Amygdala (tissue), 56 donors: ENCODE measurements around the gene KCNMA1.
"Not testable (repeated sequence)": the region's sequence is repeated elsewhere in the genome, so short reads cannot be mapped to it uniquely, and the experiment has no call there.

Source experiments
- DNase-seq, 56 donors: peaks; one replicate each; lab custom pipeline; 2025; lab: John Stamatoyannopoulos, UW

The KCNMA1 gene

GRCh38 chr10:77433546-77433945 lies 204.1 kb downstream of the KCNMA1 start:
- DNase-seq, result no peak

GRCh38 chr10:77431980-77432797 lies 205.4 kb downstream of the KCNMA1 start:
- DNase-seq, result no peak

- no peak for DNase-seq
Measured at GRCh38 chr10:77431209-77431611, 206.4 kb downstream of the KCNMA1 start.

- DNase-seq, result no peak
Measured at GRCh38 chr10:77430530-77430929, 207.1 kb downstream of the KCNMA1 start.

GRCh38 chr10:77428691-77429395 lies 208.8 kb downstream of the KCNMA1 start:
- peak in 9 of 56 donors; percentile 4 to 43 (median 17) for DNase-seq

- DNase-seq, result no peak
Measured at GRCh38 chr10:77424257-77424656, 213.4 kb downstream of the KCNMA1 start.

- DNase-seq, result no peak
Measured at GRCh38 chr10:77422491-77423338, 214.9 kb downstream of the KCNMA1 start.

- DNase-seq, result peak in 5 of 56 donors; percentile 11 to 35 (median 21)
Measured at GRCh38 chr10:77421591-77421990, 216.0 kb downstream of the KCNMA1 start.

- no peak for DNase-seq
Measured at GRCh38 chr10:77420947-77421523, 216.6 kb downstream of the KCNMA1 start.

- no peak for DNase-seq
Measured at GRCh38 chr10:77419979-77420378, 217.6 kb downstream of the KCNMA1 start.

GRCh38 chr10:77419056-77419455 lies 218.6 kb downstream of the KCNMA1 start:
- no peak for DNase-seq

GRCh38 chr10:77417806-77418640 lies 219.6 kb downstream of the KCNMA1 start:
- DNase-seq, result no peak

- DNase-seq, result no peak
Measured at GRCh38 chr10:77417359-77417758, 220.2 kb downstream of the KCNMA1 start.

- no peak for DNase-seq
Measured at GRCh38 chr10:77416311-77417135, 221.1 kb downstream of the KCNMA1 start.

GRCh38 chr10:77415313-77415960 lies 222.2 kb downstream of the KCNMA1 start:
- no peak for DNase-seq

- DNase-seq, result no peak
Measured at GRCh38 chr10:77413231-77413630, 224.4 kb downstream of the KCNMA1 start.

- DNase-seq, result not testable (repeated sequence)
Measured at GRCh38 chr10:77412573-77413133, 225.0 kb downstream of the KCNMA1 start.

GRCh38 chr10:77411805-77412204 lies 225.8 kb downstream of the KCNMA1 start:
- no peak for DNase-seq
